Thyroid gland (tissue), 4 donors: Measurements from ENCODE around the gene UNC93B1. TPM values are rescaled to one million over a fixed set of nuclear protein-coding genes. Genes with fewer than 3 reads are reported as not detected.

Source experiments
- DNase-seq, 2 donors: peaks; one replicate each; pipeline ENCODE4 v3.0.0-alpha.2; 2019
- H3K27ac ChIP-seq, 3 donors: fragments of 200-600 bp; sonication (generic); 1 replicate in 2 of 3; 2 replicates in 1 of 3; pipeline ENCODE4 v1.5.1; 2016 to 2019; ENCODE audit warnings: mild to moderate bottlenecking in 1 of 3, moderate library complexity in 1 of 3
- H3K27me3 ChIP-seq: fragments of 200-600 bp; sonication (generic); one replicate; pipeline ENCODE4 v1.5.1; 2019
- H3K36me3 ChIP-seq, 2 donors: fragments of 200-600 bp; sonication (generic); one replicate each; pipeline ENCODE4 v1.5.1; 2016 to 2019
- H3K4me1 ChIP-seq, 2 donors: fragments of 200-600 bp; sonication (generic); one replicate each; pipeline ENCODE4 v1.5.1; 2017 to 2019
- H3K4me3 ChIP-seq, 3 donors: fragments of 200-600 bp; sonication (generic); replicated peaks in 1 of 3; 1 replicate in 2 of 3; 2 replicates in 1 of 3; pipeline ENCODE4 v1.5.1; 2016; ENCODE audit warnings: mild to moderate bottlenecking in 1 of 3
- H3K9me3 ChIP-seq: fragments of 200-600 bp; sonication (generic); one replicate; pipeline ENCODE4 v1.5.1; 2017
- POLR2A ChIP-seq, 2 donors: fragments of 450-650 bp; IDR thresholded peaks; one replicate each; pipeline ENCODE4 v1.6.1; 2017; ENCODE audit warnings: antibody characterized with exemption in 2 of 2, mild to moderate bottlenecking in 2 of 2, moderate library complexity in 1 of 2
- WGBS, 2 donors: methylation state at CpG; one replicate each; pipeline ENCODE4 v1.1.5; 2017; 5-methylcytosine and 5-hydroxymethylcytosine counted together
- intact Hi-C: fragments of 100-400 bp; cut with DNase I; formaldehyde crosslinking; loops from one replicate; pipeline ENCODE4 v1.15.1; 2023
- total RNA-seq, 4 donors: library from RNA; depleted of rRNA; stranded (reverse); fragments of >200 nt; gene quantifications; one replicate each; pipeline ENCODE4 v1.2.3, GENCODE V29; 2016
- TF ChIP-seq, protein P1 (sequence below), 6 experiments: fragments of 200-600 bp in 3 of 6; fragments of 450-650 bp in 3 of 6; sonication (generic) in 3 of 6; IDR thresholded peaks; one replicate each; pipeline ENCODE4 v1.5.1; 2016 to 2019; ENCODE audit warnings: antibody characterized with exemption in 6 of 6, mild to moderate bottlenecking in 2 of 6, inconsistent platforms in 1 of 6, moderate library complexity in 1 of 6

UNC93B1 gene
- total RNA-seq, 4 donors from 2014 or later, result 25.7 to 49.2 (median 36.3) TPM

DNA sequence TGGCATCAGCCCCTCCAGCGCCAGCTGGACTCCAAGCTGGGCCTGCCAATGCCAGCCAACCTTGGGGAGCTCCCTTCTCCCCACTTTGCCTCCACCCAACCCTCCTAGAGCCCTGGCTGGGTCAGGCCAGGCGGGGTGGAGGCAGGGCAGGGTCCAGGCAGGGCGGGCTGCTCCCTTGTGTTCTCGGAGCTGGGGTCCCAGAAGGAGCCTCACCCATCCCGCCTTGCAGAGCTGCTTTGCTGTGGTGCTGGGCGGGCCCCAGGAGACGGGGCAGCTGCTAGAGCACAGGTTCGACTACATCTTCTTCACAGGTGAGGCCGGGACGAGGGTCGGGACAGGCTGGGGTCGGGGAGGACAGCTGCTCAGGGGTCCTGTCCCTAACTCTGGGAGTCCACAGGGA, 15.6 kb upstream of the UNC93B1 start:
- H3K9me3 ChIP-seq, result no peaks in the 10 kb centered on the region
- no peaks in the 10 kb centered on the region for H3K27me3 ChIP-seq
- TF ChIP-seq POLR2A (IDR thresholded peaks at IDR 0.05), result no peak
- TF ChIP-seq, protein P1, sequence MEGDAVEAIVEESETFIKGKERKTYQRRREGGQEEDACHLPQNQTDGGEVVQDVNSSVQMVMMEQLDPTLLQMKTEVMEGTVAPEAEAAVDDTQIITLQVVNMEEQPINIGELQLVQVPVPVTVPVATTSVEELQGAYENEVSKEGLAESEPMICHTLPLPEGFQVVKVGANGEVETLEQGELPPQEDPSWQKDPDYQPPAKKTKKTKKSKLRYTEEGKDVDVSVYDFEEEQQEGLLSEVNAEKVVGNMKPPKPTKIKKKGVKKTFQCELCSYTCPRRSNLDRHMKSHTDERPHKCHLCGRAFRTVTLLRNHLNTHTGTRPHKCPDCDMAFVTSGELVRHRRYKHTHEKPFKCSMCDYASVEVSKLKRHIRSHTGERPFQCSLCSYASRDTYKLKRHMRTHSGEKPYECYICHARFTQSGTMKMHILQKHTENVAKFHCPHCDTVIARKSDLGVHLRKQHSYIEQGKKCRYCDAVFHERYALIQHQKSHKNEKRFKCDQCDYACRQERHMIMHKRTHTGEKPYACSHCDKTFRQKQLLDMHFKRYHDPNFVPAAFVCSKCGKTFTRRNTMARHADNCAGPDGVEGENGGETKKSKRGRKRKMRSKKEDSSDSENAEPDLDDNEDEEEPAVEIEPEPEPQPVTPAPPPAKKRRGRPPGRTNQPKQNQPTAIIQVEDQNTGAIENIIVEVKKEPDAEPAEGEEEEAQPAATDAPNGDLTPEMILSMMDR (IDR thresholded peaks at IDR 0.05), result no peak
- no peaks in the 10 kb centered on the region for H3K36me3 ChIP-seq
- H3K27ac ChIP-seq, result no peak overlapping the region
- 92 to 94% methylated on average over 9 to 12 of the region's 12 CpGs for WGBS, 2 donors
- H3K4me3 ChIP-seq, result no peak overlapping the region
- no peak for DNase-seq
- peaks cover 0 to 12% of the 10 kb centered on the region in 2 donors for H3K4me1 ChIP-seq
- intact Hi-C loops, result no loop called here

DNA sequence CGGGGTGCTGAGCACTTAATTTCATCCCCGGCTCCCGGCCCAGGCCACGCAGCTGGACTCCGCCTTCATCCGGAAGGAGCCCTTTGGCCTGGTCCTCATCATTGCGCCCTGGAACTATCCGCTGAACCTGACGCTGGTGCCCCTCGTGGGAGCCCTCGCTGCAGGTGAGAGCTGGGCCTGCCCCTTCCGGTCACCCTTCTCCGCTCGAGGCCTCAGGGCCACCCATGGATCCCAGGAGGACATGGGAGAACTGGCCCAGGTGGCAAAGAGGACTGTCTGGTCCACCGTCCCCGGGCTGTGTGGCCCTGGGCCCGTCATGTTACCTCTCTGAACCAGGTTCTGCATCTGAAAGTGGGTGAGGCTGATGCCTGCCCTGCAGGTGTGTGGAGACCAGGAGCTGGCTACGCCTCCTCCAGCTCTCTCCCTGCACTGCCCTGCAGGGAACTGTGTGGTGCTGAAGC, 14.9 kb upstream of the UNC93B1 start:
- DNase-seq, result no peak
- H3K4me3 ChIP-seq, result no peak overlapping the region
- TF ChIP-seq, protein P1 (IDR thresholded peaks at IDR 0.05), result no peak
- TF ChIP-seq POLR2A (IDR thresholded peaks at IDR 0.05), result no peak
- no peaks in the 10 kb centered on the region for H3K9me3 ChIP-seq
- intact Hi-C loops, result no loop called here
- H3K27me3 ChIP-seq, result no peaks in the 10 kb centered on the region
- H3K36me3 ChIP-seq, result no peaks in the 10 kb centered on the region
- 93 to 95% methylated on average over 16 to 18 of the region's 18 CpGs for WGBS, 2 donors
- peaks cover 0 to 19% of the 10 kb centered on the region in 2 donors for H3K4me1 ChIP-seq
- no peak overlapping the region for H3K27ac ChIP-seq

DNA sequence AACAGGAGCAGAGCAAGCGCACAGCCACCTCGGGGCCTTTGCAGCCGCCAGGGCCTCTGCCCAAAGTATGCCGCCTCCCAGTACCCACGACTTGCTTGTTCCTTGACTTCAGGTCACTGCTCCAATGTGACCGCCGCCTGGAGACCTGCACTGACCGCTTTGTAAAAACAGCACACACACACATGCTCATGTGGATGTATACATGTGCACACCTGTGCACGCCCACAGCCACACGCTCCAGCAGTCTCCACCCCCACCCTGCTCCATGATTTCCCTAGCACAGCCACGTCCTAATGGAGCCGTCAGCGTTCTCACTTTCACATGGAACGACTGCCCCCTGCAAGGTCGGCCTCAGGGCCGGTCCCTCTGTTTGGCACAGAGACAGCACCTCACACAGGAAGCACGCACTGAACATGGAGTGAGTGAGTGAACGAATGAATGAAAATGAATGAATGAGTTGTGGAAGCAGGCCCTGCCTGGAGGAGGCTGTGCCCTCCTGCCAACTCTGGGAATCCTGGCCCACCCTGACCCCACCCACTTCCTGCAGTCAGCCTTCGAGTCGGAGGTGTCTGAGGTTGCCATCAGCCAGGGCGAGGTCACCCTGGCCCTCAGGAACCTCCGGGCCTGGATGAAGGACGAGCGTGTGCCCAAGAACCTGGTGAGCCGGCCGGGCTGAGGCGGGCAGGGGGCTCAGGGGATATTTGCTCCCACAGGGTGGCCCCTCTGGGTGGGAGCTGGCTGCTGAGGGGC, 14.3 kb upstream of the UNC93B1 start:
- Histone ChIP-seq H3K27me3 (no peaks in the 10 kb centered on the region), H3K4me1 (peaks cover 0 to 23% of the 10 kb centered on the region in 2 donors), H3K27ac (no peak overlapping the region), H3K4me3 (no peak overlapping the region), H3K36me3 (no peaks in the 10 kb centered on the region), H3K9me3 (no peaks in the 10 kb centered on the region)
- TF ChIP-seq, protein P1 (IDR thresholded peaks at IDR 0.05), result no peak
- no peak for TF ChIP-seq POLR2A (IDR thresholded peaks at IDR 0.05)
- WGBS, 2 donors, result 82 to 84% methylated on average over 18 to 26 of the region's 27 CpGs
- intact Hi-C loops, result no loop called here
- no peak for DNase-seq

DNA sequence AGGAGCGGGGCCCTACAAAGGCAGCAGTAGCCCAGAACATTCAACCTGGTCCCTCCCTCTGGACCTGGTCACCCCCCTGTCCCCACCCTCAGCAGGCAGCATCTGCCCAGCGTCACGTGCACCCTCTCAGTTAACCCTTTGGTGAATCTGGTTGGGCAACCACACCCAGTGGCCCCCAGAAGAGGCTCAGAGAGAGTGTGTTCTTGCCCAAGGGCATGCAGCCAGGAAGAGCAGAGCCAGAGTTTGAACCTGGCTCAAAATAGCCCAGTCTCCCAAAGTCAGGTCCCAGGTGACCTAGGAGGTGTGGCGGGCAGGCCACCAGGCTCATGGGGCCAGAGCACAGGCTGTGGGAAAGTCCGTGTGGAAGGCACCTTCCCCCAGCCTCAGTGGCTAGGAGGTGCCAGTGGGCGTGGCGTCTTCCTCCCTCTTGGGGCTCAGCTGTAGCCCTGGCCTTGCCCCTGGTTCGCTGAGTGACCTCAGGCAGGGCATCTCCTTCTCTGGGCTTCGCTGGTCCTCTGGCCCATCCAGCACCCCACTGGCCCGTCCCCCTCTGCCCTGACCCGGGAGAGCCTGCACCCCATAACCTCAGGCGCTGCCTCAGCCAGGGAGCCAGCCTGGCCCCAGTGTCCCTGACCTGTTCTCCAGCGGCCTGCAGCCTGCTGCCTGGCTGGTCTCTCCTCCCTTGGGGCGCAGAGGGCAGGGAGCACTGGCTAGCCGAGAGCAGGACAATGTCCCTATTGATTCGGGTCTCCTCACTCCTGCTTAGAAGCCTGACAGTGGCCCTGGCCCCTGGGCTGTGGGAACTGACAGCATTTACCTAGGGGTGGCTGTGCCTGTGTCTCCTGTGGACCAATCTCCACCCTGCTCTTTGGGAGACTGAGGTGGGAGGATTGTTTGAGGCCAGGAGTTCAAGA, 13.3 kb upstream of the UNC93B1 start:
- H3K36me3 ChIP-seq, result no peaks in the 10 kb centered on the region
- DNase-seq, result no peak
- intact Hi-C loops, result no loop called here
- TF ChIP-seq, protein P1 (IDR thresholded peaks at IDR 0.05), result no peak
- TF ChIP-seq POLR2A (IDR thresholded peaks at IDR 0.05), result no peak
- H3K27me3 ChIP-seq, result no peaks in the 10 kb centered on the region
- H3K9me3 ChIP-seq, result no peaks in the 10 kb centered on the region
- peaks cover 0 to 33% of the 10 kb centered on the region in 2 donors for H3K4me1 ChIP-seq
- H3K27ac ChIP-seq, result no peak overlapping the region
- H3K4me3 ChIP-seq, result no peak overlapping the region
- WGBS, 2 donors, result 53 to 67% methylated on average over 6 to 14 of the region's 16 CpGs
